ENCODE data around the gene TRIP10. TPM values are rescaled to one million over a fixed set of nuclear protein-coding genes. Genes with fewer than 3 reads are reported as not detected.
"Not testable (repeated sequence)": the region's sequence is repeated elsewhere in the genome, so short reads cannot be mapped to it uniquely, and the experiment has no call there.

Gene TRIP10
- total RNA-seq, 1 experiment from 2014 or later = 107 TPM

DNA sequence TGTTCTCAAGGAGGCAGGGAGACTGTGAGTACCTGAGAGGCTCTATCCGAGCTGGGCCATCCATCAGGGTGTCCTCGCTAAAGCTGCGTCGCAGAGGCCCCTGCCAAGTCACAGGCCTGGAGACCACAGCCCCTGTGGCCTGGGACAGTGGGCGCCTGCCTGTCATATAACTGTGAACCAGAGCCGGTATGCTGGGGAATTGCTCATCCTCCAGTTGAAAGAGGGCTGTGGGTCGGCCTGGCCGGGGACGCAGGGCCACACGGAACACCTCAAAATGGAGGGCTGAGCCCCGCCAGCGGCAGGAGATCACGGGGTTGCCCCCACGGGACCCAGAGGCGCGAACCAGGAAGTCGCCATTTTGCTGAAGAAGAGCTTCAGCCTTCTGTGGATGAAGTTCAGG, 21.1 kb downstream of the TRIP10 start:
- Mint-ChIP-seq H3K36me3 (ENCODE audit: insufficient read depth, unreplicated experiment) (peaks cover 55% of the 10 kb centered on the region), H3K9me3 (ENCODE audit: unreplicated experiment) (no peaks in the 10 kb centered on the region), H3K4me3 (ENCODE audit: unreplicated experiment) (no peak overlapping the region), H3K27me3 (ENCODE audit: insufficient read depth, unreplicated experiment) (no peaks in the 10 kb centered on the region), H3K4me1 (ENCODE audit: low read depth, unreplicated experiment) (no peaks in the 10 kb centered on the region), H3K27ac (ENCODE audit: unreplicated experiment) (no peak overlapping the region)
- no peaks in the 10 kb centered on the region for H3K27me3 ChIP-seq (replicated peaks; ENCODE audit: control insufficient read depth, insufficient read depth, low read length)
- H3K9me3 ChIP-seq = no peaks in the 10 kb centered on the region
- POLR2A ChIA-PET = interaction anchor here (1.0 kb wide), 1 partner anchor 8 kb away, joined by 4 read pairs; no protein-coding TSS in a partner anchor
- no peak overlapping the region for H3K4me3 ChIP-seq (ENCODE audit: low read depth, low read length)
- peaks cover 8% of the 10 kb centered on the region for H3K4me1 ChIP-seq
- H3K36me3 ChIP-seq (ENCODE audit: control insufficient read depth, insufficient read depth, low read length) = peaks cover 2% of the 10 kb centered on the region; the same call in 1 of the 2 replicates
- no peak for TF ChIP-seq CTCF (IDR thresholded peaks at IDR 0.05; ENCODE audit: insufficient read depth in 1 of 2, low read depth in 1 of 2, low read length in 1 of 2, severe bottlenecking in 1 of 2, unreplicated experiment in 1 of 2)
- intact Hi-C loops (cut with micrococcal nuclease; ENCODE audit: unreplicated experiment) = no loop called here
- BruUV-seq (replicated peaks) = no TSS peak
- CTCF ChIA-PET = no interaction called here
- DNase-seq = no peak

DNA sequence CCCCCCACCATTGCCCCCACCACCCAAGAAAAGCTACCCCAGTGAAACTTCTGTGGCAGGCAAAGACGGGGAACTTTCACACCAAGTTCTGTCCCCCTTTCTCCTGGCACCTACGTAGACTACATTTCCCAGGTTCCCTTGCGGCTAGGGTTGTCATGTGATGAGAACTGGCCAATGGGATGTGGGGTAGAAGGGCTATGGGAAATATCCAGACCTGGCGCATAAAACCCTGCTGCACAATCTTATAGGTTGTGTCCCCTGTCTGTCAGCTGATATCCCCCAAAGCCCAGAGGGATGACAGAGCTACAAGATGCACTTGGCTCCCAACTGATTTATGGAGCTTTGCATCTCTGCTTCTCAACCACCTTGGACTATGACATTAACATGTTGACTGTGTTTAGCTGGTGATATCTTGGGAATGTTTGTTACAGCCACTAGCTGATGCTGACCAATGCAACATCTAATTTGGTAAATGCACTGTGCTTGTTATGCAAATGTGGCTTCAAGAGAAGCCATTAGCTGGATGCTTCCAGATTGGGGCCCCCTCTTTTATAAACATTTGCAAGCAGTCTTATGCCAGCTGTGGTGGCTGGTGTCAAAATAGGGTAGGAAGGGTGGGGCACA, 21.7 kb downstream of the TRIP10 start:
- Histone ChIP-seq H3K4me3 (ENCODE audit: low read depth, low read length) (no peak overlapping the region), H3K36me3 (ENCODE audit: control insufficient read depth, insufficient read depth, low read length) (peaks cover 2% of the 10 kb centered on the region; the same call in 1 of the 2 replicates), H3K4me1 (peaks cover 10% of the 10 kb centered on the region), H3K27me3 (replicated peaks; ENCODE audit: control insufficient read depth, insufficient read depth, low read length) (no peaks in the 10 kb centered on the region), H3K9me3 (no peaks in the 10 kb centered on the region)
- H3K27me3 Mint-ChIP-seq (ENCODE audit: insufficient read depth, unreplicated experiment) = no peaks in the 10 kb centered on the region
- BruUV-seq (replicated peaks) = no TSS peak
- ChIA-PET CTCF (no interaction called here), POLR2A (interaction anchor here (1.0 kb wide), 1 partner anchor 9 kb away, joined by 4 read pairs; no protein-coding TSS in a partner anchor)
- no peak overlapping the region for H3K4me3 Mint-ChIP-seq (ENCODE audit: unreplicated experiment)
- TF ChIP-seq CTCF (IDR thresholded peaks at IDR 0.05; ENCODE audit: insufficient read depth in 1 of 2, low read depth in 1 of 2, low read length in 1 of 2, severe bottlenecking in 1 of 2, unreplicated experiment in 1 of 2) = no peak
- peak; percentile 53 to 58 for DNase-seq
- no peaks in the 10 kb centered on the region for H3K9me3 Mint-ChIP-seq (ENCODE audit: unreplicated experiment)
- no peak overlapping the region for H3K27ac Mint-ChIP-seq (ENCODE audit: unreplicated experiment)
- peaks cover 3% of the 10 kb centered on the region for H3K4me1 Mint-ChIP-seq (ENCODE audit: low read depth, unreplicated experiment)
- H3K36me3 Mint-ChIP-seq (ENCODE audit: insufficient read depth, unreplicated experiment) = peaks cover 60% of the 10 kb centered on the region
- intact Hi-C loops (cut with micrococcal nuclease; ENCODE audit: unreplicated experiment) = no loop called here

- H3K9me3 ChIP-seq; H3K9me3 Mint-ChIP-seq (ENCODE audit: unreplicated experiment); intact Hi-C loops (cut with micrococcal nuclease; ENCODE audit: unreplicated experiment); CTCF ChIA-PET; DNase-seq; H3K27ac Mint-ChIP-seq (ENCODE audit: unreplicated experiment); H3K4me3 Mint-ChIP-seq (ENCODE audit: unreplicated experiment); H3K4me1 ChIP-seq; H3K4me3 ChIP-seq (ENCODE audit: low read depth, low read length); H3K36me3 ChIP-seq (ENCODE audit: control insufficient read depth, insufficient read depth, low read length); BruUV-seq (replicated peaks); H3K27me3 Mint-ChIP-seq (ENCODE audit: insufficient read depth, unreplicated experiment); POLR2A ChIA-PET; H3K27me3 ChIP-seq (replicated peaks; ENCODE audit: control insufficient read depth, insufficient read depth, low read length): not testable (repeated sequence)
- H3K36me3 Mint-ChIP-seq (ENCODE audit: insufficient read depth, unreplicated experiment) = peaks cover 66% of the 10 kb centered on the region
- peaks cover 10% of the 10 kb centered on the region for H3K4me1 Mint-ChIP-seq (ENCODE audit: low read depth, unreplicated experiment)
These were observed 22.8 kb downstream of the TRIP10 start for GRCh38 chr19:6762253-6762797.
